Skin of body (tissue), 2 donors: ENCODE data around the gene SVIL. TPM values are rescaled to one million over a fixed set of nuclear protein-coding genes. Genes with fewer than 3 reads are reported as not detected.
"Not testable (repeated sequence)": the region's sequence is repeated elsewhere in the genome, so short reads cannot be mapped to it uniquely, and the experiment has no call there.

ENCODE experiments used
- DNase-seq: peaks from one replicate; lab custom pipeline; 2025; lab: John Stamatoyannopoulos, UW
- total RNA-seq: library from RNA; depleted of rRNA; stranded (reverse); fragments of >200 nt; gene quantifications from one replicate; pipeline ENCODE4 v1.2.3, GENCODE V29; 2014

The SVIL gene
- total RNA-seq, 1 donor from 2014 or later = 121 TPM

GRCh38 chr10:29488471-29488870 is 146.3 kb downstream of the SVIL start:
- DNase-seq = not testable (repeated sequence)

- DNase-seq = not testable (repeated sequence)
Observed at GRCh38 chr10:29487884-29488266, 146.9 kb downstream of the SVIL start.

- DNase-seq = not testable (repeated sequence)
Observed at GRCh38 chr10:29487032-29487883, 147.5 kb downstream of the SVIL start.

GRCh38 chr10:29486433-29486832 is 148.3 kb downstream of the SVIL start:
- no peak for DNase-seq

- not testable (repeated sequence) for DNase-seq
Observed at GRCh38 chr10:29484677-29485076, 150.1 kb downstream of the SVIL start.

- no peak for DNase-seq
Observed at GRCh38 chr10:29482591-29483431, 152.0 kb downstream of the SVIL start.

- DNase-seq = no peak
Observed at GRCh38 chr10:29481906-29482440, 152.8 kb downstream of the SVIL start.

- no peak for DNase-seq
Observed at GRCh38 chr10:29479981-29480954, 154.5 kb downstream of the SVIL start.

- DNase-seq = no peak
Observed at GRCh38 chr10:29479081-29479925, 155.5 kb downstream of the SVIL start.

- DNase-seq = no peak
Observed at GRCh38 chr10:29473406-29474100, 161.2 kb downstream of the SVIL start.

- DNase-seq = no peak
Observed at GRCh38 chr10:29473087-29473356, 161.7 kb downstream of the SVIL start.

- no peak for DNase-seq
Observed at GRCh38 chr10:29472301-29473086, 162.3 kb downstream of the SVIL start.

GRCh38 chr10:29471544-29471859 is 163.3 kb downstream of the SVIL start:
- no peak for DNase-seq

GRCh38 chr10:29470843-29471543 is 163.8 kb downstream of the SVIL start:
- no peak for DNase-seq

- no peak for DNase-seq
Observed at GRCh38 chr10:29470355-29470705, 164.4 kb downstream of the SVIL start.

- DNase-seq = no peak
Observed at GRCh38 chr10:29469481-29470354, 165.1 kb downstream of the SVIL start.

GRCh38 chr10:29465384-29465783 is 169.4 kb downstream of the SVIL start:
- no peak for DNase-seq
